DMS 273 (cell line): ENCODE data around the gene MLPH.

Experiments used
- DNase-seq: peaks from one replicate; lab custom pipeline; 2025; ENCODE audit not compliant: unreplicated experiment; lab: John Stamatoyannopoulos, UW

The MLPH gene

DNA sequence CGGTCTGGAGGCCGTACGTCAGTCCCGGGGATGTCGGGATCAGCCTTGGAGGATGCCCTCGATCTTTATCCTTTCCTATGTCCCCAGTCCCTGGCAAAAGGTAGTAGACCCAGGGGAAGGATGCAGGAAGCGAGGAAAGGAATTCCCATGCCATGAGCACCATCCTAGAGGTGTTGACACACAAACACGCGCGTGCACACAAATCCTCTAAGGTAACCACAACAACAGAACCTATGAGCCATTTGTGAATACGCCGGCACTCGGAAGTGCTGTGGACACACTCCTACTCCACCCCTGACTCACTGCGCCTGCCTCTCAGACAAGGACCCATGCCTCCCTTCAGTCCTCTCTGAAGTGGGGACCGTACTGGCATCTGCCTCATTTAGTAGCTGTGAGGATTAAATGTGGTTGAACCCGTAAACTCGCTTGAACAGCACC, 11.3 kb upstream of the MLPH start:
- peak; percentile 50 for DNase-seq

GRCh38 chr2:237478095-237478494, 9.0 kb upstream of the MLPH start:
- DNase-seq, result no peak

DNA sequence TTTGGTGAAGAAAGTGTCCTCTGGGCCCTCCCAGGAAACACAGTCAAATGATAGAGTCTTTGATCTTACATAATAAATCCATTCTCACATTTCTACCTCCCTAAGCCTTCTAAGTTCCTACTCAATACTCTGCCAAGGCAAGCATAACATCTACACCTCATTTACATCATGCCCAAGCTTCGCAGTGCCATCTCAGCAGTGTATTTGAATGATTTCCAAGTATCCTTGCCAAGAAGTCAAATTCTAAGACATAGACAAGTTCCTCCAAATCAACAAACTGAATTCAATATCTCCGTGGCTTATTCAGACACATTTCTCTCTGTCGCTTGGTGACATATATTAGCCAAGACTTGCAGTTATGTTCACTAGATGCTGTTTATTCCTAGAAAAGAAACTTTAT, 8.1 kb upstream of the MLPH start:
- DNase-seq, result no peak

DNA sequence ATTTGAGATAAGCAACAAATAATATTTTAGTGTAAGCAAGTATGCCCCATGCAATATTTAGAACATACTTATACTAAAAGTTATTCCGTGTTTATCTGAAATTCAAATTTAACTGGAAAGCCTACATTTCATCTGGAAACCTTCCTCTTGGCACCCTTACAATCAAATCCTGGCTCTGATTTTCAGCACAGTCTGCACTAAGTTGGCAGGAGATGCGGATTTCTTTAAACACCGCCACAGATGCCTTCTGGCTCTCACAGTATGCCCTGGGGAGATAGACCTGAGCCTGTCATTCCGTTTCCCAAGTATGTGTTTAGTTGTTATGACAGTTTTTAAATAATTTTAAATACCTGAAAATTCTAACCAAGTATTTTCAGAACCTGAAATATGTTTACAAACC, 7.3 kb upstream of the MLPH start:
- DNase-seq, result peak; percentile 47

GRCh38 chr2:237480556-237480955, 6.5 kb upstream of the MLPH start:
- DNase-seq, result no peak

- no peak for DNase-seq
Measured at GRCh38 chr2:237480988-237481525, 6.0 kb upstream of the MLPH start.

- DNase-seq, result no peak
Measured at GRCh38 chr2:237482485-237482884, 4.6 kb upstream of the MLPH start.

- DNase-seq, result peak; percentile 28
Measured at GRCh38 chr2:237483018-237483731, 3.9 kb upstream of the MLPH start.

- DNase-seq, result no peak
Measured at GRCh38 chr2:237485304-237485703, 1.7 kb upstream of the MLPH start.

GRCh38 chr2:237485844-237486243, 1.2 kb upstream of the MLPH start:
- DNase-seq, result no peak

GRCh38 chr2:237486334-237486818, 675 bp upstream of the MLPH start:
- DNase-seq, result peak; percentile 10

GRCh38 chr2:237487496-237487895, 445 bp downstream of the MLPH start:
- no peak for DNase-seq

DNA sequence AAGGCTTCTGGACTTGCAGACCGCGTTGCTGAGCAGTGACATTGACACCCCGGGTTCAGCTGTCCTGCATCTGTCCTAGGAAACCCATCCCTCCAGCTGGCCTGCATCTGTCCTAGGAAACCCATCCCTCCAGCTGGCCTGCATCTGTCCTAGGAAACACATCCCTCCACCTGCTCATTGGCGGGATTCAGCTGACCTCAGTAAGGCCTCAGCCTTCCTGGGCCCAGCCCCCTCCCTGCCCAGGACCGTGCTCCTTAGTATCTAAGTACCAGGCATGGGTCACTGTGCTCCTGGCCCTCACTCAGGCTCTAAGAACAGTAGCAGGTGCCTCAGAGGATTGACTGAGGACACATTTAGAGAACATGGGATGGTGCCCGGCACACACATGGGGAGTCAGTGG, 1.2 kb downstream of the MLPH start:
- no peak for DNase-seq

DNA sequence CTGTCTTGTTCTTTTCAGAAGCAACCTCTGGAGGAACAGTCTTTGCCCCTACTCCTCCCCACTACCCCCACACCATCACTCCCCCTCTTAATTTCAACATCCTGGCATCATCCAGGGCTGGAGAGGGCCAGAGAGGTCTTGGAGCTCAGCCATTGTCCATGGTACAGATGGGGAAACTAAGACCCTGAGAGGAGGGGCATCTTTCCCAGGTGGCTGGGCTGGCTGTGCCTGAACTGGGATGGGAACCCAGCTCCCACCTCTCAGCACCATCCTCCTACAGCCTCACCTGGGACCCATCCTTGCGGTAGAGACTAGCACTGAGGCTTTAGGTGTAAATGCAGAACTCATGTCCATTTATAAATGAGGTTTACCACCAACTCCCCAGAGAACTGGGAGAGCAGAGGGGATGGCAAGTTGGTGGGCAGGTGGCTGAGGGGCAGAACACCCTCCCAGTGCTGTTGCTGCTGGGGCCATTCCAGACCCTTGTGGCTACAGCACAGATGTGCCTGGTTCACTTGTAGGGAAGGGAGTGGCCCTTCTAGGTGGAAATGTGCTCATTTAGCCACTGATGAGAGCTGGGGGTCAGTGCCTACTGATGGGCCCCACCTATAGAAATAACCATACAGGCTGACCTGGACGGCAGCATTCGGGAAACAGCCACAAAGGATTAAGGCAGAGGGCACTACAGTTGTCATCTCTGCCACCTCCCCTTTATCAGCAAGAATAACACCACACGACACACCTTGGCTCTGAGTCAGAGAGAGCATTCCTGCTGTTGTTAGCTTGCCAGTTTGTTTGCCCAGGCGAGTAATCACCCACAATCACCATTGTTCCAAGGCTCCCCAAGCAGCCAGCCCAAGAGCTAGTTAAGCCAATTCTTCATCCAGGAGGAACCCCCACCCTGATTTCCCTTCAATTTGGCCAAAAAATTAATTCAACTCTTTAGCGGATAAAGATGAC, 2.1 kb downstream of the MLPH start:
- DNase-seq, result peak; percentile 11

GRCh38 chr2:237490009-237490711, 3.1 kb downstream of the MLPH start:
- DNase-seq, result no peak

- DNase-seq, result no peak
Measured at GRCh38 chr2:237490795-237491194, 3.7 kb downstream of the MLPH start.

GRCh38 chr2:237491515-237492118, 4.6 kb downstream of the MLPH start:
- DNase-seq, result no peak

DNA sequence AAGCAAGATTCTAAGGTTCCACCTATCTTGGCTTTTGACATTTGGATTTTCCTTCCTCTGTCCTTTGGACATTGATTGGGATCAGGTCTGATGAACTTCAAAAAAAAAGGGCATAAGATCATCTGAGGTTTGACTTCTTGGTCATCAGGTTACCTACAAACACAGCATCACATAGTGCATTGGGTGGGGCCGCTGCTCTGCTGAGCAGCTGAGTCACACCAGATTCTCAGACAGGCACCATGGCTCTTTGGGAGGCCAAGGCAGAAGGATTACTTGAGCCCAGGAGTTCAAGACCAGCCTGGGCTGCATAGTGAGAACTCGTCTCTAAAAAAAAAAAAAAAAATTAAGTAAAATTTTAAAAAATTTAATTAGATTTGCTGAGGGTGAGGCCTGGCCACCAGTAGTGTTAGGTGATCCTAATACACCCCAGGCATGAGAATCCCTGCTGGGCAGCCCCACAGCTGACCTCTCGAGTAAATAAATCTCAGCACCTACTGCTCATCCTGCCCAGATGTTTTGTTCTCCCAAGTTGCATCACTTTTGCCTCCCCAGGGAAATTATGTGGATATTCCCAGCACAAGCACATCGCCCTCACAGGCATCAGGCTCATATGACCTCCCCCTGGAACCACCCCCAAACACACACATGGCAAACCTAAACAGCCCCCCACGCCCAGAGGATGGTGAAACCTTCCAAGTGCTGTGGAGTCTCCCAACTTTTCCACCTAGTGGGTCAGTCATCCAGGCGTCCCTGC, 5.3 kb downstream of the MLPH start:
- DNase-seq, result no peak

DNA sequence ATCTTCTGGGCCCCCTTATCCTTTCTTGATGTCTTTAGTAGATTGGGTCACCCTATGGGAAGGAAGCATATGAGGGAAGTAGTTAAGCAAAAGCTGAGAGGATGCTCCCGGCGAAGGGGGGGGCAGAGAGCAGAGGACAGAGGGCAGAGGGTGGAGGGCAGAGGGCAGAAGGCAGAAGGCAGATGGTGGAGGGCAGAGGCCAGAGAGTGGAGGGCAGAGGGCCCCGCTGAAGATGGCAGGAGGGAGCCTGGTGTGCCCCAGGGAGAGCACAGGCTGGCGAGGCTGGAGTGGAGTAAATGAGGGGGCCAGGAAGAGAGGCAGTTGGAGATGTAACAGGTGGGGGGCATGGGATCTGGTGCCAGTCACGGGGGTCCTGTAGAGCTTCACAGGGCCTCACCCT, 7.0 kb downstream of the MLPH start:
- DNase-seq, result no peak

- no peak for DNase-seq
Measured at GRCh38 chr2:237495521-237496117, 8.6 kb downstream of the MLPH start.
